Measurements from ENCODE around the gene WNT1. TPM values are rescaled to one million over a fixed set of nuclear protein-coding genes. Genes with fewer than 3 reads are reported as not detected.

The WNT1 gene
- total RNA-seq, 1 experiment from 2014 or later: not detected

DNA sequence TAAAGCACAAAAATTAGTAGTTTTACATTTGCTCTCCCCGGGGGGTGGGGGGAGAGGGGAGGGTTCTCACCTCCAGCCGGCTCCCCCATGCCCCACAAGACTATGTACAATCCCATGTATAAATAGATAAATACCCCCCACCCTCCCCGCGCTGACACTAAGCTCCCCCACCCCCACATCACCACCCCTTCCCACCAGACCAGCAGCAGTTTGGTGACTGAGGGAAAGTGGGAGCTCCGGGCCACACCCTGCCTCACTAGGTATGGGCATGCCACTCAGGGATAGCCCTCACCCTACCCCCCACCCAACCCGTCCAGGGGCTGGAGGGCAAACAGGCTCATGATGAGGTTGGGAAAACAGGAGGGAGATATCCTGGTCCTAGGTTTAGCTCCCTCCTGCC lies 42.3 kb downstream of the WNT1 start:
- intact Hi-C loops (cut with micrococcal nuclease; ENCODE audit: unreplicated experiment): no loop called here
- BruUV-seq (replicated peaks): no TSS peak

DNA sequence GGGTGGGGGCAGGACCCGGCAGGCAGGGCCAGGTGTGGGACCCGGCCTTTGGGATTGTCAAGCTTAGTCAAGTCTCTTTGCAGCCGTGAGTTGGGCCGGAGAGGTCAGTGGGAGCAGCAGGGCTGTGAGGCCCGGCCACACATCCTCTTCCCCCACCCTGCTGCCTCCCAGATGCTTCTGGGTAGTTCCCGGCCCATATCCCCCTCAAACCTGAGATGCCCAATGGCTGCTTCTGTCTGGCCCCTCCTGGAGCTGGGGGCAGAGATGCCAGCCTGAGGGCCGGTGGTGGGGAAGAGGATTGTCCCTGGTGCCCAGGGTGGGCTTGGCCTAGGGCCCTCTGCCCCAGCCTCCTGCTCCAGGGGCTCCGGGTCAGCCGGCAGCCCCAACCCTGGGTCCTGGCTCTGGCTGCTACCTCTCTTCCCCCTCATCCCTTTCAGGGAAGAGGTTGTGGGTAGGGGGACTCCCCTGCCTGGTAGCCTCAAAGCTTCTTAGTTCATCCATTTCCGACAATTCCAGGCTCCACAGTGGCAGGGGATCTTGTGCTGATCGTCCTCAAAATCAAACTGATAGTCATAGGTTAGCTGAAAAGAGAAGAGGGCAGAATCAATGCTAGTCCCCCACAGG lies 43.3 kb downstream of the WNT1 start:
- peaks cover 47% of the 10 kb centered on the region for H3K36me3 Mint-ChIP-seq (ENCODE audit: insufficient read depth, unreplicated experiment)
- DNase-seq: no peak
- TF ChIP-seq, protein P1, sequence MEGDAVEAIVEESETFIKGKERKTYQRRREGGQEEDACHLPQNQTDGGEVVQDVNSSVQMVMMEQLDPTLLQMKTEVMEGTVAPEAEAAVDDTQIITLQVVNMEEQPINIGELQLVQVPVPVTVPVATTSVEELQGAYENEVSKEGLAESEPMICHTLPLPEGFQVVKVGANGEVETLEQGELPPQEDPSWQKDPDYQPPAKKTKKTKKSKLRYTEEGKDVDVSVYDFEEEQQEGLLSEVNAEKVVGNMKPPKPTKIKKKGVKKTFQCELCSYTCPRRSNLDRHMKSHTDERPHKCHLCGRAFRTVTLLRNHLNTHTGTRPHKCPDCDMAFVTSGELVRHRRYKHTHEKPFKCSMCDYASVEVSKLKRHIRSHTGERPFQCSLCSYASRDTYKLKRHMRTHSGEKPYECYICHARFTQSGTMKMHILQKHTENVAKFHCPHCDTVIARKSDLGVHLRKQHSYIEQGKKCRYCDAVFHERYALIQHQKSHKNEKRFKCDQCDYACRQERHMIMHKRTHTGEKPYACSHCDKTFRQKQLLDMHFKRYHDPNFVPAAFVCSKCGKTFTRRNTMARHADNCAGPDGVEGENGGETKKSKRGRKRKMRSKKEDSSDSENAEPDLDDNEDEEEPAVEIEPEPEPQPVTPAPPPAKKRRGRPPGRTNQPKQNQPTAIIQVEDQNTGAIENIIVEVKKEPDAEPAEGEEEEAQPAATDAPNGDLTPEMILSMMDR (IDR thresholded peaks at IDR 0.05; ENCODE audit: unreplicated experiment): no peak
- H3K27me3 Mint-ChIP-seq (ENCODE audit: unreplicated experiment): no peaks in the 10 kb centered on the region
- H3K4me1 Mint-ChIP-seq (ENCODE audit: low read depth, unreplicated experiment): peaks cover 9% of the 10 kb centered on the region
- no peak overlapping the region for H3K4me3 Mint-ChIP-seq (ENCODE audit: low read depth, unreplicated experiment)
- no peaks in the 10 kb centered on the region for H3K9me3 Mint-ChIP-seq (ENCODE audit: low read depth, unreplicated experiment)
- no peak overlapping the region for H3K27ac Mint-ChIP-seq (ENCODE audit: unreplicated experiment)
- intact Hi-C loops (cut with micrococcal nuclease; ENCODE audit: unreplicated experiment): no loop called here
- BruUV-seq (replicated peaks): no TSS peak
- CTCF ChIA-PET: interaction anchor here (0.6 kb wide), 1 partner anchor 15 kb away, joined by 3 read pairs; no protein-coding TSS in a partner anchor

More for the DNA sequence above, 42.3 kb downstream of the WNT1 start:
- Mint-ChIP-seq H3K9me3 (ENCODE audit: low read depth, unreplicated experiment) (no peaks in the 10 kb centered on the region), H3K36me3 (ENCODE audit: insufficient read depth, unreplicated experiment) (peaks cover 47% of the 10 kb centered on the region), H3K27ac (ENCODE audit: unreplicated experiment) (no peak overlapping the region), H3K4me3 (ENCODE audit: low read depth, unreplicated experiment) (no peak overlapping the region), H3K27me3 (ENCODE audit: unreplicated experiment) (no peaks in the 10 kb centered on the region), H3K4me1 (ENCODE audit: low read depth, unreplicated experiment) (peaks cover 15% of the 10 kb centered on the region)
- no peak for DNase-seq
- CTCF ChIA-PET: interaction anchor here (1.1 kb wide), 1 partner anchor 67 kb away, joined by 4 read pairs; no protein-coding TSS in a partner anchor
- TF ChIP-seq, protein P1 (IDR thresholded peaks at IDR 0.05; ENCODE audit: unreplicated experiment): no peak

DNA sequence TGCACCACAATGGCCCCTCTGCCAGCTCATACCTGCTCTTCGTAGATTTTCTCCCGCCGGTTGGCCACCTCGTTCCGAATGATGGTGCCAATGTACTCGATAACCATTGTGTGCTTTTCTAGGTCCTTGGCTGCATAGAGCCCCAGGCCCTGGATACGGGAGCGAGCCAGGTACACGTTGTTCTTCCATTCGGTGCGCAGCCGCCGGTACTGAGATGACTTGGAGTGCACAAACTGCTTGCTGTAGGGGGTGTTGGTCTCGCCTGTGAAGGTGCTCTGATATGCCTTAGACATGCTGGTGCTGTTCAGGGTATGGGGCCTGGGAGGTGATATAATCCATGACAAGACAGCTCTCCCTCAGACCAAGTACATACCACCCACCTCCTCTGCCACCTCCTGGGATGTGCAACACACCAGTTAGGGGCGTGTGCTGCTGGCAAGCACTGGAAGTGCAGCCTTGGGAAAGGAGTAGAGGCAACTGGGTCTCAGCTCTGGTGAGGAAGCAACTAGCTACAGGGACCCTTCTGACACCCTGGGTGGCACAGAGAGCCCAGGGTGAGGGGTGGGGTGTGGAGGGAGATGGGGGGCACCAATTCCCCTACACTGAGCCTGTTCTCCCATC lies 44.5 kb downstream of the WNT1 start:
- no peak for DNase-seq
- H3K27ac Mint-ChIP-seq (ENCODE audit: unreplicated experiment): no peak overlapping the region
- peaks cover 51% of the 10 kb centered on the region for H3K36me3 Mint-ChIP-seq (ENCODE audit: insufficient read depth, unreplicated experiment)
- intact Hi-C loops (cut with micrococcal nuclease; ENCODE audit: unreplicated experiment): no loop called here
- CTCF ChIA-PET: no interaction called here
- H3K4me1 Mint-ChIP-seq (ENCODE audit: low read depth, unreplicated experiment): no peaks in the 10 kb centered on the region
- no TSS peak for BruUV-seq (replicated peaks)
- H3K27me3 Mint-ChIP-seq (ENCODE audit: unreplicated experiment): no peaks in the 10 kb centered on the region
- TF ChIP-seq, protein P1 (IDR thresholded peaks at IDR 0.05; ENCODE audit: unreplicated experiment): no peak
- H3K4me3 Mint-ChIP-seq (ENCODE audit: low read depth, unreplicated experiment): no peak overlapping the region
- H3K9me3 Mint-ChIP-seq (ENCODE audit: low read depth, unreplicated experiment): no peaks in the 10 kb centered on the region

DNA sequence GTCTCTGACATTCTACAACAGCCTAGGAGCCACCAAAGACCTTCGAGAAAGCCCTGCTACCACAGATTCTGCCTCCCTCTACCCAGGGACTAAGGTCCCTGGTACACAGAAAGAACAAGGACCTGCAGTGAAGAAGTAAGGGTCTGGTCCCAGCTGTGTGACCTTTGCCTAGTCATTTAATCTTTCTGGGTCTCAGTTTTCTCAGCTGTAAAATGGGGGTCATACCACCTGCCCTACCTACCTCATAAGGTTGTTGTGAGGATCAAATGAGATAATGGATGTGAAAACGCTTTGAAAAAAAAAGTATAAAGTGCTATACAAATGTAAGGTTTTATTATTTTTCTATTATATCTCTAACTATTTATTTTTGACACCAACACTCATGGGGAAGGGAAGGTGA lies 45.7 kb downstream of the WNT1 start:
- no peak overlapping the region for H3K4me3 Mint-ChIP-seq (ENCODE audit: low read depth, unreplicated experiment)
- no peak for DNase-seq
- peaks cover 44% of the 10 kb centered on the region for H3K36me3 Mint-ChIP-seq (ENCODE audit: insufficient read depth, unreplicated experiment)
- no peaks in the 10 kb centered on the region for H3K9me3 Mint-ChIP-seq (ENCODE audit: low read depth, unreplicated experiment)
- H3K27ac Mint-ChIP-seq (ENCODE audit: unreplicated experiment): no peak overlapping the region
- H3K27me3 Mint-ChIP-seq (ENCODE audit: unreplicated experiment): no peaks in the 10 kb centered on the region
- CTCF ChIA-PET: no interaction called here
- no TSS peak for BruUV-seq (replicated peaks)
- TF ChIP-seq, protein P1 (IDR thresholded peaks at IDR 0.05; ENCODE audit: unreplicated experiment): no peak
- intact Hi-C loops (cut with micrococcal nuclease; ENCODE audit: unreplicated experiment): no loop called here
- H3K4me1 Mint-ChIP-seq (ENCODE audit: low read depth, unreplicated experiment): no peaks in the 10 kb centered on the region

All from Calu3 (cell line).